Measurements from ENCODE around the gene HELZ. TPM values are rescaled to one million over a fixed set of nuclear protein-coding genes. Genes with fewer than 3 reads are reported as not detected.
A peak's percentile ranks its signal among the peaks of the same experiment; 100 is the strongest.

Gene HELZ
- total RNA-seq, 1 donor = 46.5 TPM

- no peak for DNase-seq (ENCODE audit: low read depth)
- no peak for TF ChIP-seq CTCF (IDR thresholded peaks at IDR 0.05; ENCODE audit: insufficient read depth, low read length)
- no peak overlapping the region for H3K4me3 ChIP-seq (ENCODE audit: low read depth, low read length)
Measured at GRCh38 chr17:67196422-67196821, 48.6 kb downstream of the HELZ start.

- DNase-seq (ENCODE audit: low read depth) = peak; percentile 28
- H3K4me3 ChIP-seq (ENCODE audit: low read depth, low read length) = no peak overlapping the region
- TF ChIP-seq CTCF (IDR thresholded peaks at IDR 0.05; ENCODE audit: insufficient read depth, low read length) = no peak
Measured at GRCh38 chr17:67194134-67194533, 50.9 kb downstream of the HELZ start.

DNA sequence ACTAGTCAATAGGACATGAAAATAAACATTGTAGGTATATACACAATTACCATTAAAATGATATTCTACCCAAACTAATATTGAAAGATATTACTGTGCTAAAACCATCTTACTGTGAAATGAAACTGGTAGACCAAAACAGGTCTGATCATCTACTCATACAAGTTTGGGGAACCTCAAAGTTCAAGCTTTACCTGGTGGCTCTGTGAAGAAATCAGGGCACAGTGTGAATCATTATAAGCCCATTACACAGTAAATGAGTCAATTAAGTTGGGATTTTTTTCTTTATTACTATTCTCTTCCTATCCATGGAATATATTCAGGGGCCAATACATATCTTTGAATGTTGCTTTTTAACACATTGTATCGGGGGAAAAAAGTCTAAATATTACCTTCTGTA, 57.1 kb downstream of the HELZ start:
- no peak overlapping the region for H3K4me3 ChIP-seq (ENCODE audit: low read depth, low read length)
- no peak for TF ChIP-seq CTCF (IDR thresholded peaks at IDR 0.05; ENCODE audit: insufficient read depth, low read length)
- DNase-seq (ENCODE audit: low read depth) = no peak

- TF ChIP-seq CTCF (IDR thresholded peaks at IDR 0.05; ENCODE audit: insufficient read depth, low read length) = no peak
- no peak overlapping the region for H3K4me3 ChIP-seq (ENCODE audit: low read depth, low read length)
- no peak for DNase-seq (ENCODE audit: low read depth)
Measured at GRCh38 chr17:67186782-67187181, 58.2 kb downstream of the HELZ start.

GRCh38 chr17:67183531-67183930, 61.5 kb downstream of the HELZ start:
- H3K4me3 ChIP-seq (ENCODE audit: low read depth, low read length) = no peak overlapping the region
- DNase-seq (ENCODE audit: low read depth) = no peak
- no peak for TF ChIP-seq CTCF (IDR thresholded peaks at IDR 0.05; ENCODE audit: insufficient read depth, low read length)

- TF ChIP-seq CTCF (IDR thresholded peaks at IDR 0.05; ENCODE audit: insufficient read depth, low read length) = no peak
- H3K4me3 ChIP-seq (ENCODE audit: low read depth, low read length) = no peak overlapping the region
Measured at GRCh38 chr17:67181825-67182224, 63.2 kb downstream of the HELZ start.

DNA sequence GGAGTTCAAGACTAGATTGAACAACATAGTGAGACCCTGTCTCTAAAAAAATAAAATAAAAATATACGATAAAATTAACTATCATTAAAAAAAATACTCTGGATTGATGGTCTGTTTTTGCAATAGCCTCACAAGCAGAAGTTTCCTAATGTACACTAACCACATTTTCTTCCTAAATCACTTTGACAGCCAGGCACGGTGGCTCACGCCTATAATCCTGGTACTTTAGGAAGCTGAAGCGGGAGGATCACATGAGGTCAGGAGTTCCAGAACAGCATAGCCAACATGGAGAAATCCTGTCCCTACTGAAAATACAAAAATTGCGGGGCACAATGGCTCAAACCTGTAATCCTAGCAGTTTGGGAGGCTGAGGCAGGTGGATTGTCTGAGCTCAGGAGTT, 64.7 kb downstream of the HELZ start:
- DNase-seq (ENCODE audit: low read depth) = no peak
- TF ChIP-seq CTCF (IDR thresholded peaks at IDR 0.05; ENCODE audit: insufficient read depth, low read length) = no peak
- no peak overlapping the region for H3K4me3 ChIP-seq (ENCODE audit: low read depth, low read length)

More at GRCh38 chr17:67181825-67182224, 63.2 kb downstream of the HELZ start:
- no peak for DNase-seq (ENCODE audit: low read depth)
